Ecto neural progenitor cell (in vitro differentiated cells): ENCODE data around the gene QSOX1.
"Not testable (repeated sequence)": the region's sequence is repeated elsewhere in the genome, so short reads cannot be mapped to it uniquely, and the experiment has no call there.

Experiments
- DNase-seq: peaks from one replicate; pipeline ENCODE4 v3.0.0-alpha.2; 2018; ENCODE audit warnings: low spot score

Gene QSOX1, protein sequence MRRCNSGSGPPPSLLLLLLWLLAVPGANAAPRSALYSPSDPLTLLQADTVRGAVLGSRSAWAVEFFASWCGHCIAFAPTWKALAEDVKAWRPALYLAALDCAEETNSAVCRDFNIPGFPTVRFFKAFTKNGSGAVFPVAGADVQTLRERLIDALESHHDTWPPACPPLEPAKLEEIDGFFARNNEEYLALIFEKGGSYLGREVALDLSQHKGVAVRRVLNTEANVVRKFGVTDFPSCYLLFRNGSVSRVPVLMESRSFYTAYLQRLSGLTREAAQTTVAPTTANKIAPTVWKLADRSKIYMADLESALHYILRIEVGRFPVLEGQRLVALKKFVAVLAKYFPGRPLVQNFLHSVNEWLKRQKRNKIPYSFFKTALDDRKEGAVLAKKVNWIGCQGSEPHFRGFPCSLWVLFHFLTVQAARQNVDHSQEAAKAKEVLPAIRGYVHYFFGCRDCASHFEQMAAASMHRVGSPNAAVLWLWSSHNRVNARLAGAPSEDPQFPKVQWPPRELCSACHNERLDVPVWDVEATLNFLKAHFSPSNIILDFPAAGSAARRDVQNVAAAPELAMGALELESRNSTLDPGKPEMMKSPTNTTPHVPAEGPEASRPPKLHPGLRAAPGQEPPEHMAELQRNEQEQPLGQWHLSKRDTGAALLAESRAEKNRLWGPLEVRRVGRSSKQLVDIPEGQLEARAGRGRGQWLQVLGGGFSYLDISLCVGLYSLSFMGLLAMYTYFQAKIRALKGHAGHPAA

DNA sequence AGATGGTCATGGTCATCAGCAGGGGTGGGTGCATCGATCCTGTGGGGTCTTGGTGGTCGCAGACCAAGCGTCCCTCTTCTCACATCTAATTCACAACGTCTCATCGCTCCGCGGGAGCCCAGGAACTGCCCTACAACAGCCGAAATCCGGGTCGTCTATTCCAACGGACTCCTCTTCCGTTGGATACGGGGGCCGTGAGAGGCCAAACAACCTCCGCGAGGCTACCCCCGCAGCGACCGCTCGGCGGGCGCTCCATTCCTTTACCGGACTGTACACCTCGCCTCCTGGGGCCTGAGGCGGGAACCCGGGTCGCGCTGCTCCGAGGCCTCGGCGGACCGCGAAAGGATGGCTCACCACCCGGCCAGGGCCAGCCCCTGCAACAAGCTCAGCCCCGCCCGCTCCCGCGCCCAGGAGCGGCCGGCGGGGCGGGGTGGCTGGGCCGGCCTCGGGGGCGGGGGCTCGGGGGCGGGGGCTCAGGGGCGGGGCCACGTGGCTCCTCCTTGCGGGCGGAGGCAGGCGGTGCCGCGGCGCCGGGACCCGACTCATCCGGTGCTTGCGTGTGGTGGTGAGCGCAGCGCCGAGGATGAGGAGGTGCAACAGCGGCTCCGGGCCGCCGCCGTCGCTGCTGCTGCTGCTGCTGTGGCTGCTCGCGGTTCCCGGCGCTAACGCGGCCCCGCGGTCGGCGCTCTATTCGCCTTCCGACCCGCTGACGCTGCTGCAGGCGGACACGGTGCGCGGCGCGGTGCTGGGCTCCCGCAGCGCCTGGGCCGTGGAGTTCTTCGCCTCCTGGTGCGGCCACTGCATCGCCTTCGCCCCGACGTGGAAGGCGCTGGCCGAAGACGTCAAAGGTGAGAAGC, at the start of gene QSOX1:
Gene QSOX1, plus strand, starts transcription at position 545 of the 857 bp plus-strand sequence. Its CDS starts 39 bp downstream, at position 584.
- DNase-seq, result peak; percentile 94

DNA sequence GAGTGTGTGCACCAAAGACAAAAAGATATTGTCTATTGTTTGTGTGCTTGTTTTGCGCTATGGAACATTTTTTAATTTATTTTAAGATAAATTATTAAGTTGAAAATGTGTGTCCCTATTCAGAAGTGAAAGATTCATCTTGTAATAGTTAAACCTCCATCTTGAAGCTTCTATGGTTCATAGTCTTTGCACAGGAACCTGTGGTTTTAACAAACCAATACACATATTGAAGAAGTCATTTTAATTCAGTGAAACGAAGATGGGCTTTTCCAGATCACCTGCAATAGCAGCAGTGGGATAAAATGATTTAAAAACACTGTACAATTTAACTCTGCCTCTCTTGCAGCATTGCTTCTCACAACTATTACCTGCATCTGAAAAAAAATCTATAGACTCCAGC, 42.6 kb upstream of the QSOX1 start:
- no peak for DNase-seq

DNA sequence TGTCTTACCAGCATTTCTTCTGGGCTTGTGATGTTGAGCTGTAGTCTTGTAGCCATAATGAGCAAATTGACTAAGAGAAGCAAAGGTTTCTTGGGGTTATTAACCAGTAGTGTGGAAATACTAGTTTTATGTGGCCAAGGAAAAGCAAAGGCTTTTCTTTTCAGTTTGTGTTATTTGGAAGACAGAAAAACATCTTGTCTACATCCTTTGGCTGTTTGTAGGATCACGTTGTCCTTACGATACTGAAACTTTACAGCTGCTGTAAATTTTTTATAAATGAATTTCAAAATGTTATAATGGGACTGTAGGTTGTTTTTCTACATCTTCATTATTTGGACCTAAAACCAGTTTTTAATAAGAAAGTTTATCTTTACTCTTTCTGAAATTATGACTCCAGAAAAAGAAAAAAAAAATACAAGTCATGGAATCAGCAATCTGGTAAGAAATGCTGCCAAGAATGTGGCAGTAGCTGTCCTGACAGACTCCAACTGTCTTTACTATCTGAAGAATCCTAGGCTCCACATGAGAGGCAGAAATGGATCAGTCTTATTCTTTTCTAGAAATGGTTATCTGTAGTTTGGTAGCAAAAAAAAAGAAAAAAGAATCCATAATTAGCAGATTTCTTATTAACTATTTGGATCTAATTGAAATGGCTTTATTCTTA, 41.6 kb upstream of the QSOX1 start:
- DNase-seq, result no peak

DNA sequence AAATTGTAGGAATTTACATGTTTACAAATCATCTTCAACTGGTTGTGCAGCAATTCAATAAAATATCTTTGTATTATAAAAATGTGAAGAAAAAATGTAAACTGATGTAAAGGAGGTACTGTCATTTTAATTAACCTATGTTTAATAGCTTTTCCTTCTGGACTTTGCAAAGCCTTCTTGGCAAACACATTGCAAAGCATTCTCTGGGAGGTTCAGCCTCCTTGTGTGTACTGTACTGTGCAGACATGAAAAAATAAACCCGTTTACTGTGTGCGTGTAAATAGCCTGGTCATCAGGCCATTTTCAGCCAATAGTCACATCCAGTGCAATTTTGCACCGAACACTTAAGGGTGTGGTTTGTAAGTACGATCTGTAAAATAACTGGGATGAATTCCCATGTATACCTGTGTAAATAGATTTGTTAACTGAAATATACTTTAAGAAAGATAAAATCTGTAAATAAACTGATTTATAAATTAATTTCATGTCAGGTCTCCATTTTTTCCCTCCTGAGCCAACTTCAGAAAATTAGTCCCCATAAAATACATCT, 40.2 kb upstream of the QSOX1 start:
- no peak for DNase-seq

DNA sequence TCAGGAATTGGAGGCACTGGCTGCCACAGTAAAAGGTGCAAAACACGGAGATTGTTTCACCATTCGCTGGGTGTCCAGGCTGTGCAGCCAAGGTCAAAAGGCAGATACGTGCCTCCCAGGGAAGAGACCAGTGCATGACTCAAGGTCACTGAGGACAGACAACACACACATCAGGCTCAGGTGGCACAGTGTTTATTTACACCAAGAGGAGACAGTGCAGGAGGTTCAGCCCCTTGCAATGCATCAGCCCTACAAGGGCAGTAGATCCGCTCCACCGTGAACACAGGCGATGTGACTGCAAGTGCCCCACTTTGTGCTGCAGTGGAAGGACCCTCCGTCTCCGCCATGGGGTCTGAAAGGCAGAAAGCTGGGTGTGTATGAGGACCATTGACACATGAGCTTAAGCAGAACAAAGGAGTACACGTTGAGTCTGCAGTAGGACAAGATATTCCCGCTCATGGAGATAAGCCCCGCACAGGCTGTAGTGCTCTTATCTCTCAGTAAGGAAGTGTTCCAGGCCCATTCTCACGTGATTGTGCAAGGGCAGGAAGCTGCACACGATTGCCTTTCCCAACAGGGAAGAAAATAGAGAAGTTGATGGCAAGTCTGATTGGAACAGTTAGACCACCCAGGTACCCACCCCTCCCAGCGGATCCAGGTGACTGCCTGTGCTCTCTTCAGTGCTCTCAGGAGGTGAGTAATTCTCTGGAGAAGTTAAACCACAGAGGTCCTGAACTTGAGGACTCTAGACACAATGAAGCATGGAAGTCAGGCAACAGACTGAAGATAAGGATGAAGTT, 37.5 kb upstream of the QSOX1 start:
- DNase-seq, result no peak

DNA sequence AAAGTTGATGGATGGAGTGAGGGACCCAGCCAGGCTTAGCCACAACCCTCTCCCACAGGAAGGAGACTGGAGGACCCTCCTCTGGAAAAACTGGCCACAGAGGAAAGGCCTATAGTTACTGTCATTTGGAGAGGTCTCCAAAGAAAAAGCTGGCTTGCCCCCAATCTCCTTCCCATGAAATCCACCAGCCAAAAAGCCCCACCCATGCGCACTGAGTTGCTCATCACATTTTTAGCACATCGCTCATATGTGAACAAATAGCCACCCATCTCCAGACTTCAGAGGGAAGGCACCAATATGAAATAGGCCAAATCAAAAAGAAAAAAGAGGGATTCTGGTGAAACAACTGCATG, 36.9 kb upstream of the QSOX1 start:
- no peak for DNase-seq

DNA sequence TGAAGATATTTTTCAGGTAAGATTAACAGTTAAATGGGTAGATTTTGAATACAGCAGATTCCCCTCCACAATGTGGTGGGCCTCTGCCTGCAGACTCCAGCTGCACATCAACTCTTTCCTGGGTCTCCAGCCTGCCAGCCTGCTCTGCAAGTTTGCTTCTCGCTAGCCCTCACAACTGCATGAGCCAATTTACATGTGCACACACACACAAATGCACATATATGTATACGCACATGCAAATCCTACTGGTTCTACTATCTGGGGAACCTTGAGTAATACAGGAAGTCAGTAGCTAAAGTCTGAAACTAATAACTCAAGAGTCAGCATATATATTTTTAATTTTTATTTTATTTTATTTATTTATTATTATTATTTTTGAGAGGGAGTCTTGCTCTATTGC, 34.8 kb upstream of the QSOX1 start:
- DNase-seq, result no peak

DNA sequence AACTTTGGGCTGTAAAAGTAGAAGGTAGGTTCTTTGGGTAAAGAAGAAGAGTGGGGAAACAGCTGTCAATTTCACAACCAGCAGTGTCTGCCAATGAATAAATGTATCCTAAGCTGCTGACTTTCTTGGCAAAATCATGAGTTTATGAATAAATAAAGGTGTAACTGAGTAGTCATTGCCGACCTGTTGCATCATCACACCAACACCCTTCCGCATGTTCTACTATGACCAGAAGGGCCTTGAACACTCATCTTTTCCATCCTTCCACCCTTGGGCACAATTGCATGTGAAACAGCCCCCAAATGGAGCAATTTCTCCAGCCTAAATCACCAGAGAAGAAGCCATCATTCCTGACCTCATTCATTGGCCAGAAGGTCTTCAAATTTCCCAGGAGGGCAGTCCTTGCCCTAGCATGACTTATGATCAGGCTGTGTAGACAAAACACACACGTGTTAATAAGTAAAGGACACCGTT, 31.2 kb upstream of the QSOX1 start:
- no peak for DNase-seq

DNA sequence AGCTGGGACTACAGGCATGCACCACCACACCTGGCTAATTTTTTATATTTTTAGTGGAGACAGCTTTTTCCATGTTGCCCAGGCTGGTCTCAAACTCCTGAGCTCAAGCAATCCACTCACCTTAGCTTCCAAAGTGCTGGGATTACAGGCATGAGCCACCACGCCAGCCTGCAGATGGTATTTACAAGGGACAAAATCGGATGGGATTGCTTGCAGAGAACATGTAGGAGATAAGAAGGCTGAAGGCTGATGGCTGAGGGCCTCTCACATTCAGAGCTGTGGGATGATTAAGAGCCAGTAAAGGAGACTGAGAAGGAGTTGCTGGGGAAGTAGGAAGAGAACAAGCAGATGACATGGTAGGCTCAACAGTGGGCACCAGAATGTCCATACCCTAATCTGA, 24.0 kb upstream of the QSOX1 start:
- DNase-seq, result no peak

DNA sequence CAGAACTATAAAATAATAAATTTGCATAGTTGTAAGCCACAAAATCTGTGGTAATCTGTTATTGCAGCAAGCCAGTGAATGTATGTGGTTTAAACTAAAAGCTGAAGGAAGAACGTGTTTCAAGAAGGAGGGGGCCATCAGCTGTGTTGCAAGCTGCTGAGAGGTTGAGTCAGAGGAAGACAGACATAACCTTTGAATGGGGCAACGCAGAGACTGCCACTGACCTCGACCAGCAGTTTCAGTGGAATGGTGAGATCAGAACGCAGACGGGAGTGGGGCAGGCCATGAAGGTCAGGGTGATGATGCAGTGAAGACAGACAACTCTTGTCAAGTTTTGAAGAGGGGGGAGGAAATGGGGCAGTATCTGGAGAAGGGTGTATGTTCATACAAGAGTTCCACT, 23.2 kb upstream of the QSOX1 start:
- no peak for DNase-seq

DNA sequence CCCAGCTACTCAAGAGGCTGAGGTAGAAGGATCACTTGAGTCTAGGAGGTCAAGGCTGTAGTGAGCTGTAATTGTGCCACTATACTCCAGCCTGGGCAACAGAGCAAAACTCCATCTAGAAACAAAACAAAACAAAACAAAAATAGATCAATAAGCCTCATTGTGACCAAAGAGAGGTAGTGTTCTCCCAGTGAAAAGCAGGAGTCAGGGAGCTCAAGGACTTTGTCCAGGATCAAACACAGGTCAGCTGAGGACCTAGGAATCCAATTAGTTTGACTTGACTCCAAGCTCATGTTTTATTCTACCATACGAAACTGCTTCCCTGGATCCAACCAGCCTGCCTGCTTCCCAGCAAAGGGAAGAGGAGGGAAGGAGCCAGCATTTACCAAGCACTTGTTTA, 21.5 kb upstream of the QSOX1 start:
- no peak for DNase-seq

DNA sequence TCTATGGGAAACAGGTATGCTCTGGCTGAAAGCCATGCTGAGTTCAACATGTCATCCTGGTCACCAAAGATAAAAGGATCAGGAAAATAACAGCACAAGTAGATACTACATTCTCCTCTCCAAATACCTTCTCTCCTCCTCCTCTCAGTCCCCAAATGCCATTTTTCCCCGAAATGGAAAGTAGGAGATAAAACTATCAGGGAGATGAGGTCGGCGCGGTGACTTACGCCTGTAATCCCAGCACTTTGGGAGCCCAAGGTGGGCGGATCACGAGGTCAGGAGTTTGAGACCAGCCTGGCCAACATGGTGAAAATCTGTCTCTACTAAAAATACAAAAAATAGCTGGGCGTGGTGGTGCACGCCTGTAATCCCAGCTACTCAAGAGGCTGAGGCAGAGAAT, 21.0 kb upstream of the QSOX1 start:
- not testable (repeated sequence) for DNase-seq

DNA sequence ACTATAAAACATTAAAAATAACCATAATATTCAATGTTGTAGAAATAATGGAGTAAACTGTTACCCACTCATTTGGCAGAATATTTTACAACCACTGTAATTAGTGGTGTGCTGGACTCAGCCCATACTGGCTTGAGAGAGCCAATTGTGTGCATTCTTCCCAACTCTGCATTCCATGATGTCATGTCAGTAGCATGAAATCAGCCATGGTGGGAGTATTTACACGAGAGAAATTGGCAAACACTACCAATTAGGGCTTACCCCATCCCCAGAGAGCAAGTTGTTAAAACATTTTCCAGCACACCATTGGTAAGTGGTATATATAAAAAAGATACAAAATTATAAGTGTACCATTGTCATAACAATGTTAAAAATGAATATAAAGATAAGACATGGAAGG, 19.1 kb upstream of the QSOX1 start:
- DNase-seq, result no peak

DNA sequence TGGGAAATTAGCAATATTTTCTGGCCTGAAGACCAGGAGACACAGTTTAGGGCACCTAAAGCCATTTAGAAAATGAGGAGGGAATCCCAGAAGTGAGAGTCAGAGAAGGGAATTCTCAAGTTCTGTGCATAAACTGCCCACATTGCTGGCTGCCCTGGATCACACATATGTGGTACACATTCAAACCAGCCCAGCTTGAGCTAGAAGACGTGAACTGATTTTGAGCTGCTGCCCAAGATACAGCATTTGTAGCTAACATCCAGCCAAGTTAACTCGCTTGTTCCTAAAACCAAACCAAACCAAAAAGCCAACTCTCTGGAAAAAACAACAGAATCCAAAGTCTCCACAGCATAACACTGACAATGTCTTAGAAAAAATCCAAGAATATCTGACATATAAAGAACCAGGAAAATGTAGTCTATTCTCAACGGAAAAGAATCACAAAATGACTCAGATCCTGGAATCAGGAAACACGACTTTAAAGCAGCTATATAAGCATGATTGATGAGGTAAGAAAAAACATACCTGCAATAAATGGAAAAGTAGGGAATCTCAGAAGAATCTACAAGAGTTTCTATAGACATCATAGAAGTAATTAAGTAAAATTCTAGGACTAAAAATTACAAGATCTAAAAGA, 18.2 kb upstream of the QSOX1 start:
- DNase-seq, result no peak

DNA sequence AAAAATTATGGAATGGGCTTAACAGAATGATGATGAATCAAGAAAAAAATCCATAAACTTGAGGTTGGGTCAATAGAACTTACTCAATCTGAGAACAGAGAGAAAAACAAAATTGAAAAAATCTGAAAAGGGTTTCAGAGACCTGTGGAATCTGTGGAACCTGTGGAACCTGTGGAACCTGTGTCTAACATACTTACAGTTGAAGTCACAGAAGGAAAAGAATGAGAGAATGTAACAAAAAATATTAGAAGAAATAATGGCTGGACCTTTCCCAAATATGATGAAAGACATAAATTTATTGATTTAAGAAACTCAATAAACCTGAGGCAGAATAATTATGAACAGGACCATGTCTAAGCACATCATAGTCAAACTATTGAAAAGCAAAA, 17.7 kb upstream of the QSOX1 start:
- DNase-seq, result no peak

DNA sequence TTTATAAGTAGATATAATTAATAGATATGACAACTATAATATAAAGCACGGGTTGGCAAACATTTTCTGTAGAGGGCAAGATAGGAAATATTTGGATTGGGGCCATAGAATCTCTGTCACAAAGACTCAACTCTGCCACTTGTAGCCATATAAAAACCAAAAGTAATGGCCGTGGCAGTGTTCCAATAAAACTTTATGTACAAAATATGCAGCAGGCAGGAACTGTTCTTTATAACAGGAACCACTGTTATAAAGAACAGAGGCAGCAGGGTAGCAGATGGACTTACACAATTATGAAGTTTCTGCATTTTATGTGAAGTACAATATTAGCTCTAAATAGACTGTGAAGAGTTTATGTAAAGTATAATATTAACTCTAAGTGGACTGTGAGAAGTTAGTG, 16.9 kb upstream of the QSOX1 start:
- DNase-seq, result no peak

DNA sequence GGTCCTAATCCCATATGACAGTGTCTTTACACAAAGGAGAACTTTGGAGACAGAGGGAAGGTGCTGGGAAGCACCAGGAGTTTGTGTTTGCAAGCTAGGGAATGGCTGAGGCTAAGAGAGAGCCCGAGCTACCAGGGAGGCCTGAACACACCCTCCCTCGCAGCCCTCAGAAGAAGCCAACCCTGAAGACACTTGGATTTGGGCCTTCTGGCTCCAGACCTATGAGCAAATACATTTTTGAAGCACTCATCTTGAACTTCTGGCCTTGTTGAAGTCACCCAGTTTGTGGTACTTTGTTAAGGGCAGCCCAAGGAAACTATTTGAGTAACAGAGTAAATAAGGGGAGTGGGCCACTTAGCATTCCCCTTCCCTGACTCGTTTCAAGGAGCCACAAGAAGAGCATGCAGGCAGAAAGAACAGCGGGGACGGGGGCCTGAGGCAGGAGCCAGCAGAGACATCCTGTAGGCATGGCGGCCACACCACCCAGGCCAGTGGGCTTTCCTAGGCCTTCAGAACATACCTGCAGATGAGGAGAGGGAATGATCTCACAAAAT, 13.2 kb upstream of the QSOX1 start:
- DNase-seq, result peak; percentile 20

DNA sequence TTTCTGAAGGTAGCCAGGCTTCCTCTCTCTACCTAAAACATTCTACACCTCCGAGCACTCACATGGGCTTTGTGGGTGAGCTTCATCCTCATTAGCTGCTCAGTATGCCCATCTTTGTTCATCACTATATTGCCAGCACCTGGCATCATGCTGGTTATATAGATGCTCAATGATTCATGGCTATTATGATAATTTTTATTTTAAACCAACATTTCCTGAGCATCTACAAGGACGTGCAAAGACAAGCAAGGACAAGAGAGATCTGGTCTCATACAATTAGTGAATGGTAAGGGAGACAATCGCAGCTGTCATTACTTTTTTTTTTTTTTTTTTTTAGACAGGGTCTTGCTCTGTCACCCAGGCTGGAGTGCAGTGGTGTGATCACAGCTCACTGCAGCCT, 11.3 kb upstream of the QSOX1 start:
- DNase-seq, result no peak

DNA sequence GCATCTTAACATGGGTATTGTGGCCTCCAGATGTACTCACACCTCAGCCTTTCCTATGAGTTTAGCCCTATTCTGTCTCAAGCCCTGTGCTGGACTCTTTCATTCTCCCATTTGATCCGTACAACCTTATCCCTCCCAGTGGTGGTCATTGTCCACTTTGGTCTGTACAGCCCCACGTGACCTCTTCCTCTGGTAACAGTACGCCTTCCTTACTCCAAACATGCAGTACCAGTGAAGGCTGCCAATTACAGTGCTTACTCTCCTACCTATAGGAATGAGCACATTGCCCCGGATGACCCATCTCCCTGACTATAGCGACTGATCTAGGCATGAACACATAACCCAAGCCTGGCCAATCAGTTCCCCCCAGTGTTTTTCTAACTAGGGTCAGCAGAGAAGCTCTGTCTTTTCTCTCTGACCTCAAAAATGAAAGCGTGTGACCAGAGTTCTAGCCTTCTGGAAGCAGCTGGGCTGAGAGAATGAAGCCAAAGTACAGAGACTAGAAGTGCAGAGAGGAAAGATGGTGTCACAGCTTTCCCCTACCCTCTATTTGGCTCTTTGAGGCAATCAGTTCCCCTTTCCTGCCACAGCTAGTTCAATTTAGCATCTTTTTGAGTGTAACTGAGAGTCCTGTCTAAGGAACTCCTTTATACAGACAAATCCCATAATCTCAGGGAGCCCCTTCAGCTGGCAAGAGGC, 9.9 kb upstream of the QSOX1 start:
- peak; percentile 13 for DNase-seq
